Measurements from ENCODE around the gene TYW3.

TYW3 gene

DNA sequence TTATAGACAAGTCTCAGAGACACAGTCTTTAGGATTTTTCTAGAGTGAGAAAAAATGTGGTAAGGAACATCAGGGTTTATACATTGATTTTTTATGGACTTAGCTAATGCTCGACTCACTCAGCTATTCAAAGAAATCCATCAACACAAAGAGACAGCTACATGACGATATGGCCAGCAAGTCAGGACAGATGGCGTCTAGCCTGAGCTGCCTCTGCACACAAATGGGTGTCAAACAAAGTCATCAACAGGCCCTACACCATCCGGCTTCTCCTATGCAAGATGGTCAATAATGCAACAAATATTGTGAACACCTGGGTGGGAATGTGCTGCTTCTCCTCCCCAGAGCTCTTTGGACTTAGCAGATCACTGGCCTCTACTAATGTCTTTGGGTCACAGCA is 46.0 kb upstream of the TYW3 start:
- no peak overlapping the region for H3K27ac ChIP-seq (ENCODE audit: low read depth, low read length, poor library complexity, severe bottlenecking)
- TF ChIP-seq EZH2 (IDR thresholded peaks at IDR 0.05; ENCODE audit: borderline replicate concordance, low read length), result no peak
- TF ChIP-seq, protein P1, sequence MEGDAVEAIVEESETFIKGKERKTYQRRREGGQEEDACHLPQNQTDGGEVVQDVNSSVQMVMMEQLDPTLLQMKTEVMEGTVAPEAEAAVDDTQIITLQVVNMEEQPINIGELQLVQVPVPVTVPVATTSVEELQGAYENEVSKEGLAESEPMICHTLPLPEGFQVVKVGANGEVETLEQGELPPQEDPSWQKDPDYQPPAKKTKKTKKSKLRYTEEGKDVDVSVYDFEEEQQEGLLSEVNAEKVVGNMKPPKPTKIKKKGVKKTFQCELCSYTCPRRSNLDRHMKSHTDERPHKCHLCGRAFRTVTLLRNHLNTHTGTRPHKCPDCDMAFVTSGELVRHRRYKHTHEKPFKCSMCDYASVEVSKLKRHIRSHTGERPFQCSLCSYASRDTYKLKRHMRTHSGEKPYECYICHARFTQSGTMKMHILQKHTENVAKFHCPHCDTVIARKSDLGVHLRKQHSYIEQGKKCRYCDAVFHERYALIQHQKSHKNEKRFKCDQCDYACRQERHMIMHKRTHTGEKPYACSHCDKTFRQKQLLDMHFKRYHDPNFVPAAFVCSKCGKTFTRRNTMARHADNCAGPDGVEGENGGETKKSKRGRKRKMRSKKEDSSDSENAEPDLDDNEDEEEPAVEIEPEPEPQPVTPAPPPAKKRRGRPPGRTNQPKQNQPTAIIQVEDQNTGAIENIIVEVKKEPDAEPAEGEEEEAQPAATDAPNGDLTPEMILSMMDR (IDR thresholded peaks at IDR 0.05; ENCODE audit: low read length), result no peak
- H4K20me1 ChIP-seq (ENCODE audit: insufficient read depth, low read length), result no peaks in the 10 kb centered on the region
- no peaks in the 10 kb centered on the region for H3K4me1 ChIP-seq (ENCODE audit: insufficient read depth, low read length, severe bottlenecking)
- no peaks in the 10 kb centered on the region for H3K9me3 ChIP-seq (ENCODE audit: low read length)
- no peaks in the 10 kb centered on the region for H3K36me3 ChIP-seq (ENCODE audit: insufficient read depth, low read length)
- H3F3A ChIP-seq (ENCODE audit: insufficient read depth, low read length), result no peaks in the 10 kb centered on the region
- H3K79me2 ChIP-seq (ENCODE audit: insufficient read depth, low read length), result no peaks in the 10 kb centered on the region
- H3K9me2 ChIP-seq (ENCODE audit: low read depth, low read length), result no peaks in the 10 kb centered on the region
- H3K27me3 ChIP-seq (ENCODE audit: insufficient read depth, low read length), result no peaks in the 10 kb centered on the region
- H3K4me2 ChIP-seq (ENCODE audit: low read length), result no peak overlapping the region
- no peak overlapping the region for H2AFZ ChIP-seq (ENCODE audit: low read length)
- no peak overlapping the region for H3K4me3 ChIP-seq (ENCODE audit: low read depth, low read length, poor library complexity, severe bottlenecking)
- no peak overlapping the region for H3K9ac ChIP-seq (ENCODE audit: low read length)

DNA sequence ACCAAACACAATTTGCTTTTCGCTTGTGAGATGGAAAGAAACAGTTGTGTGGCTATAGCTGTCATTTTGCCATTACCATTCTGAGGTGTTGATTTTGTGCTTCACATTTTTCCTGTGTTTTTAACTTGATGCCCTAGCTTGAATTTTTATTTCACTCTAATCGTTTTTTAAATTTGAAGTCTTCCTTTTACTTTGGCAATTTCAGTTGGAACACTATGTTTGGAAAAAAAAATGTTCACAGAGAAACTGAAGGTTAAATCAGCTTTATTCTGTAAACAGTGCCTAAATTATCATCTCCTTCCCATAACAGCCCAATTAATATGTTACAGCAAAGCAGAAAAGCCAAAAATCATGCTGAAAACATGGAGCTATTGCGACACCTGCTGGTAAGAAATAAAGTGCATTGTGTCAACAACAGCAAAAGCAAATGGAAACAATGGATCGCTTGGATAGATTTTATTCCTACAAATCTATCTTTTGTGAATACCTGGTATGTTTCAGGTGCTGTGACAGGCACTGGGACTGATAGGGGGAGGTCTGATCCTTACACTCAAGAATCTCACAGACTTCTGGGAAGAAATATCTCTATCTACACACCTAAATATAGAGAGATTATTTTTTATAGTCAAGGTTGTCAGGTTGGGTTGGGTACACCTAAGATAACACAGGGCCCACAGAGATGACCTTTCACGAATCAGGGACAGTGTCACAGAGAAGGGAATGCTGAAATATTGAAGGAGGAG is 43.2 kb upstream of the TYW3 start:
- H3K9ac ChIP-seq (ENCODE audit: low read length), result no peak overlapping the region
- TF ChIP-seq EZH2 (IDR thresholded peaks at IDR 0.05; ENCODE audit: borderline replicate concordance, low read length), result no peak
- TF ChIP-seq, protein P1 (IDR thresholded peaks at IDR 0.05; ENCODE audit: low read length), result peak; percentile 82
- no peaks in the 10 kb centered on the region for H3K36me3 ChIP-seq (ENCODE audit: insufficient read depth, low read length)
- H3K79me2 ChIP-seq (ENCODE audit: insufficient read depth, low read length), result no peaks in the 10 kb centered on the region
- no peaks in the 10 kb centered on the region for H3F3A ChIP-seq (ENCODE audit: insufficient read depth, low read length)
- no peaks in the 10 kb centered on the region for H3K27me3 ChIP-seq (ENCODE audit: insufficient read depth, low read length)
- H3K27ac ChIP-seq (ENCODE audit: low read depth, low read length, poor library complexity, severe bottlenecking), result no peak overlapping the region
- no peaks in the 10 kb centered on the region for H3K9me3 ChIP-seq (ENCODE audit: low read length)
- no peak overlapping the region for H3K4me3 ChIP-seq (ENCODE audit: low read depth, low read length, poor library complexity, severe bottlenecking)
- H3K4me2 ChIP-seq (ENCODE audit: low read length), result no peak overlapping the region
- no peaks in the 10 kb centered on the region for H3K9me2 ChIP-seq (ENCODE audit: low read depth, low read length)
- H4K20me1 ChIP-seq (ENCODE audit: insufficient read depth, low read length), result no peaks in the 10 kb centered on the region
- no peak overlapping the region for H2AFZ ChIP-seq (ENCODE audit: low read length)
- H3K4me1 ChIP-seq (ENCODE audit: insufficient read depth, low read length, severe bottlenecking), result no peaks in the 10 kb centered on the region

- no peak overlapping the region for H3K27ac ChIP-seq (ENCODE audit: low read depth, low read length, poor library complexity, severe bottlenecking)
- H3F3A ChIP-seq (ENCODE audit: insufficient read depth, low read length), result no peaks in the 10 kb centered on the region
- no peak overlapping the region for H2AFZ ChIP-seq (ENCODE audit: low read length)
These were observed 42.6 kb upstream of the TYW3 start for GRCh38 chr1:74690364-74690696.

More at GRCh38 chr1:74690364-74690696, 42.6 kb upstream of the TYW3 start:
- no peaks in the 10 kb centered on the region for H3K9me2 ChIP-seq (ENCODE audit: low read depth, low read length)
- no peaks in the 10 kb centered on the region for H3K79me2 ChIP-seq (ENCODE audit: insufficient read depth, low read length)
- H4K20me1 ChIP-seq (ENCODE audit: insufficient read depth, low read length), result no peaks in the 10 kb centered on the region
- TF ChIP-seq EZH2 (IDR thresholded peaks at IDR 0.05; ENCODE audit: borderline replicate concordance, low read length), result no peak
- TF ChIP-seq, protein P1 (IDR thresholded peaks at IDR 0.05; ENCODE audit: low read length), result no peak
- no peaks in the 10 kb centered on the region for H3K4me1 ChIP-seq (ENCODE audit: insufficient read depth, low read length, severe bottlenecking)
- H3K36me3 ChIP-seq (ENCODE audit: insufficient read depth, low read length), result no peaks in the 10 kb centered on the region
- no peaks in the 10 kb centered on the region for H3K9me3 ChIP-seq (ENCODE audit: low read length)
- no peak overlapping the region for H3K4me3 ChIP-seq (ENCODE audit: low read depth, low read length, poor library complexity, severe bottlenecking)
- H3K4me2 ChIP-seq (ENCODE audit: low read length), result no peak overlapping the region
- no peaks in the 10 kb centered on the region for H3K27me3 ChIP-seq (ENCODE audit: insufficient read depth, low read length)
- H3K9ac ChIP-seq (ENCODE audit: low read length), result no peak overlapping the region

Data from OCI-LY1 (cell line).